K562 (cell line): ENCODE measurements around the gene CTNS. TPM values are rescaled to one million over a fixed set of nuclear protein-coding genes. Genes with fewer than 3 reads are reported as not detected.
A peak's percentile ranks its signal among the peaks of the same experiment; 100 is the strongest.

ENCODE experiments used
- BRF1 ChIP-seq: IDR thresholded peaks from 3 replicates; pipeline ENCODE4 v1.6.1; 2011; ENCODE audit warnings: borderline replicate concordance, mild to moderate bottlenecking; ENCODE audit not compliant: insufficient read length; ENCODE audit errors: extremely low read depth
- CHCHD3 ChIP-seq: fragments of 250-450 bp; sonication (Bioruptor Pico); IDR thresholded peaks from 2 replicates; pipeline ENCODE4 v2.1.2; 2022; ENCODE audit warnings: mild to moderate bottlenecking
- GTF2E2 ChIP-seq: fragments of 200-800 bp; sonication (Bioruptor generic); IDR thresholded peaks from 2 replicates; pipeline ENCODE4 v1.6.1; 2016; ENCODE audit warnings: missing genetic modification characterization, missing compliant biosample characterization
- HDAC6 ChIP-seq: IDR thresholded peaks from 2 replicates; pipeline ENCODE4 v1.6.1; 2012; ENCODE audit warnings: low read depth, mild to moderate bottlenecking, control low read depth, inconsistent platforms, low read length, moderate library complexity
- KAT2B ChIP-seq: IDR thresholded peaks from one replicate; pipeline ENCODE4 v1.6.1; 2012; ENCODE audit warnings: low read depth, mild to moderate bottlenecking, control low read depth, inconsistent platforms, low read length, moderate library complexity
- KAT8 ChIP-seq: fragments of 450-650 bp; IDR thresholded peaks from 2 replicates; pipeline ENCODE4 v1.6.1; 2016; ENCODE audit warnings: low read depth, mild to moderate bottlenecking
- POLR2B ChIP-seq: fragments of 450-650 bp; IDR thresholded peaks from 2 replicates; pipeline ENCODE4 v1.6.1; 2018; ENCODE audit warnings: low read depth; ENCODE audit not compliant: partially characterized antibody
- RHOXF2B ChIP-seq: fragments of 250-450 bp; sonication (Bioruptor Pico); conservative IDR thresholded peaks from 2 replicates; pipeline ENCODE4 v1.5.1; 2021
- SAP30 ChIP-seq: fragments of 200-600 bp; sonication (generic); IDR thresholded peaks from 2 replicates; pipeline ENCODE4 v1.6.1; 2012; ENCODE audit warnings: borderline replicate concordance, low read depth, mild to moderate bottlenecking, moderate library complexity, low read length, control low read depth, inconsistent platforms; ENCODE audit not compliant: insufficient read depth, poor library complexity, severe bottlenecking
- SREBF2 ChIP-seq: sonication (generic); formaldehyde crosslinking; IDR thresholded peaks from 2 replicates; pipeline ENCODE4 v1.4.0; 2020; ENCODE audit warnings: mild to moderate bottlenecking, missing genetic modification reagents
- TAF7 ChIP-seq: fragments of 450-650 bp; IDR thresholded peaks from 2 replicates; pipeline ENCODE4 v1.6.1; 2016; ENCODE audit warnings: missing genetic modification characterization, missing compliant biosample characterization
- TCFL5 ChIP-seq: fragments of 250-450 bp; sonication (Bioruptor Pico); conservative IDR thresholded peaks from 2 replicates; pipeline ENCODE4 v1.6.1; 2021; ENCODE audit warnings: mild to moderate bottlenecking, moderate library complexity, matching md5 sums
- ZNF121 ChIP-seq: sonication (generic); formaldehyde crosslinking; conservative IDR thresholded peaks from 2 replicates; pipeline ENCODE4 v1.8.0; 2022; ENCODE audit warnings: missing genetic modification reagents
- ZNF253 ChIP-seq: fragments of 250-450 bp; sonication (Bioruptor Pico); conservative IDR thresholded peaks from 2 replicates; pipeline ENCODE4 v1.6.1; 2021; ENCODE audit warnings: mild to moderate bottlenecking
- ZNF561 ChIP-seq: fragments of 450-650 bp; formaldehyde crosslinking; conservative IDR thresholded peaks from 2 replicates; pipeline ENCODE4 v1.4.0; 2020; ENCODE audit warnings: mild to moderate bottlenecking, moderate library complexity
- polyA plus RNA-seq, 8 experiments: library from polyadenylated mRNA; depleted of rRNA in 4 of 8; stranded (reverse) in 5 of 8; unstranded in 3 of 8; fragments of >200 nt; fragmentation: Nextera tagmentation in 2 of 8; fragmentation: Illumina TruSeq in 1 of 8; extraction: Ambion mirVana in 2 of 8; extraction: Trizol in 1 of 8; gene quantifications; 2 replicates each; pipeline versions ENCODE4 v1.2.1 to v1.2.3, GENCODE V29; 2011 to 2014; ENCODE audit warnings: inconsistent platforms in 1 of 8, missing spikeins in 1 of 8
- total RNA-seq, 7 experiments: library from RNA; depleted of rRNA in 6 of 7; stranded (reverse); fragments of >200 nt in 6 of 7; fragmentation: Illumina TruSeq in 2 of 7; extraction: Trizol in 2 of 7; gene quantifications; 2 replicates each; pipeline versions ENCODE4 v1.2.1 to v1.2.3, GENCODE V29; 2011 to 2021; ENCODE audit warnings: low replicate concordance in 1 of 7
- TF ChIP-seq, protein P1 (sequence below): IDR thresholded peaks from 3 replicates; pipeline ENCODE4 v1.6.1; 2011; ENCODE audit warnings: borderline replicate concordance, mild to moderate bottlenecking, moderate library complexity; ENCODE audit not compliant: insufficient read length; ENCODE audit errors: extremely low read depth
- TF ChIP-seq, protein P2 (sequence below), 2 experiments: fragments of 200-800 bp in 1 of 2; sonication (Bioruptor generic) in 1 of 2; sonication (generic) in 1 of 2; formaldehyde crosslinking in 1 of 2; IDR thresholded peaks in 1 of 2; conservative IDR thresholded peaks in 1 of 2; 2 replicates each; pipeline versions ENCODE4 v1.5.0 to v1.6.1; 2016 to 2020; ENCODE audit warnings: missing compliant biosample characterization in 1 of 2, missing genetic modification characterization in 1 of 2, missing genetic modification reagents in 1 of 2
- TF ChIP-seq, protein P3 (sequence below): fragments of 450-650 bp; IDR thresholded peaks from 2 replicates; pipeline ENCODE4 v1.6.1; 2014; ENCODE audit warnings: low read depth, mild to moderate bottlenecking, moderate library complexity, borderline replicate concordance
- TF ChIP-seq, protein P4 (sequence below): IDR thresholded peaks from 2 replicates; pipeline ENCODE4 v1.6.1; 2014; ENCODE audit warnings: antibody characterized with exemption

The CTNS gene
- total and polyA plus RNA-seq, 9 of the 15 experiments (the other 6 are each of a cell fraction or from before 2014, with no cell fraction given): 0.66 to 8.4 (median 4.9) TPM

DNA sequence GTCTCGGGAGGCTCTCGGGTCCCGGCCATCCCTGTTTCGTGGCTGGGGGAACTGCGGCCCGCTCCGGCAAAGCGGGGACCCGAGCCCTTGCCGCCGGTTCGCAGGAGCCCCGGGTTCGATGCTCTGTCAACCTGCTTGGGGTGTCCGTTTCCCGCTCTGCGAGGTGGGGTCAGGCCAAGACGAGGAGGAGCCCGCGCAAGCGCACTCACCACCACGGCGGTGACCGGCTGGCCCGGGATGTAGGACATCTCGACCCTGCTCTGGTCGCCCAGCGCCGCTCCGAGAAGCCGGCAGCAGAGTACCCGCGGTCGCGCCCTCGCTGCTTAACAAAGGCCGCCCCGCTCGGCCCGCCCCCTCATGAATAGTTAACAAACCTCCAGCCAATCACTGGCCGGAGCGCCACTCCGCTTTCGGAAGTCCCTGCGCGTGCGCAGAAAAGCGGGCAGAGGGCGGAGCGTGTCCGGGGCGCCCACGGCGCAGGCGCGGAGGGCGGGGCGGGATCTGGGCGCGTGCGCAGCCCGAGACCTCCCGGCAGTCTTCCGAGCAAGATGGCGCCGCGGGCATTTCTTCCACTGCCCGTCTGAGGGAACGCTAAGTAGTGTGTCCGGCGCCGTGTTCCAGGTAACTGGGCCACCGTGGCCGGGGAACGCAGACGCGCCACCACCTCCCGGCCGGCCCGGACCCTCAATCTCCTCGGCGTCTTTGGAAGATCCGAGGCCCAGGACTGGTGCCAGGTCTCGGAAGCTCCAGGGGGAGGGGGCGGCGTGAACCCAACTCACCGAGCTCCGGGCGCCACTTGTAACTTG is 31.9 kb downstream of the CTNS start, which contains the start of the genes EMC6 and TAX1BP3 (continued):
- no peak for TF ChIP-seq ZNF121 (CRISPR knock-in tag)
- TF ChIP-seq SAP30: peak; percentile 49
- no peak for TF ChIP-seq SREBF2 (CRISPR knock-in tag)
- TF ChIP-seq, protein P1, sequence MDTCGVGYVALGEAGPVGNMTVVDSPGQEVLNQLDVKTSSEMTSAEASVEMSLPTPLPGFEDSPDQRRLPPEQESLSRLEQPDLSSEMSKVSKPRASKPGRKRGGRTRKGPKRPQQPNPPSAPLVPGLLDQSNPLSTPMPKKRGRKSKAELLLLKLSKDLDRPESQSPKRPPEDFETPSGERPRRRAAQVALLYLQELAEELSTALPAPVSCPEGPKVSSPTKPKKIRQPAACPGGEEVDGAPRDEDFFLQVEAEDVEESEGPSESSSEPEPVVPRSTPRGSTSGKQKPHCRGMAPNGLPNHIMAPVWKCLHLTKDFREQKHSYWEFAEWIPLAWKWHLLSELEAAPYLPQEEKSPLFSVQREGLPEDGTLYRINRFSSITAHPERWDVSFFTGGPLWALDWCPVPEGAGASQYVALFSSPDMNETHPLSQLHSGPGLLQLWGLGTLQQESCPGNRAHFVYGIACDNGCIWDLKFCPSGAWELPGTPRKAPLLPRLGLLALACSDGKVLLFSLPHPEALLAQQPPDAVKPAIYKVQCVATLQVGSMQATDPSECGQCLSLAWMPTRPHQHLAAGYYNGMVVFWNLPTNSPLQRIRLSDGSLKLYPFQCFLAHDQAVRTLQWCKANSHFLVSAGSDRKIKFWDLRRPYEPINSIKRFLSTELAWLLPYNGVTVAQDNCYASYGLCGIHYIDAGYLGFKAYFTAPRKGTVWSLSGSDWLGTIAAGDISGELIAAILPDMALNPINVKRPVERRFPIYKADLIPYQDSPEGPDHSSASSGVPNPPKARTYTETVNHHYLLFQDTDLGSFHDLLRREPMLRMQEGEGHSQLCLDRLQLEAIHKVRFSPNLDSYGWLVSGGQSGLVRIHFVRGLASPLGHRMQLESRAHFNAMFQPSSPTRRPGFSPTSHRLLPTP: no peak
- no peak for TF ChIP-seq BRF1
- TF ChIP-seq, protein P2, sequence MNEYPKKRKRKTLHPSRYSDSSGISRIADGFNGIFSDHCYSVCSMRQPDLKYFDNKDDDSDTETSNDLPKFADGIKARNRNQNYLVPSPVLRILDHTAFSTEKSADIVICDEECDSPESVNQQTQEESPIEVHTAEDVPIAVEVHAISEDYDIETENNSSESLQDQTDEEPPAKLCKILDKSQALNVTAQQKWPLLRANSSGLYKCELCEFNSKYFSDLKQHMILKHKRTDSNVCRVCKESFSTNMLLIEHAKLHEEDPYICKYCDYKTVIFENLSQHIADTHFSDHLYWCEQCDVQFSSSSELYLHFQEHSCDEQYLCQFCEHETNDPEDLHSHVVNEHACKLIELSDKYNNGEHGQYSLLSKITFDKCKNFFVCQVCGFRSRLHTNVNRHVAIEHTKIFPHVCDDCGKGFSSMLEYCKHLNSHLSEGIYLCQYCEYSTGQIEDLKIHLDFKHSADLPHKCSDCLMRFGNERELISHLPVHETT (CRISPR knock-in tag; conservative IDR thresholded peaks at IDR 0.05 in 1 of 2, IDR thresholded peaks at IDR 0.05 in 1 of 2): no peak
- TF ChIP-seq KAT2B: no peak
- TF ChIP-seq HDAC6: no peak
- no peak for TF ChIP-seq TCFL5 (CRISPR knock-in tag)
- TF ChIP-seq GTF2E2 (tag): peak; percentile 33; the same call in 1 of the 2 replicates
- TF ChIP-seq CHCHD3: no peak
- TF ChIP-seq, protein P3, sequence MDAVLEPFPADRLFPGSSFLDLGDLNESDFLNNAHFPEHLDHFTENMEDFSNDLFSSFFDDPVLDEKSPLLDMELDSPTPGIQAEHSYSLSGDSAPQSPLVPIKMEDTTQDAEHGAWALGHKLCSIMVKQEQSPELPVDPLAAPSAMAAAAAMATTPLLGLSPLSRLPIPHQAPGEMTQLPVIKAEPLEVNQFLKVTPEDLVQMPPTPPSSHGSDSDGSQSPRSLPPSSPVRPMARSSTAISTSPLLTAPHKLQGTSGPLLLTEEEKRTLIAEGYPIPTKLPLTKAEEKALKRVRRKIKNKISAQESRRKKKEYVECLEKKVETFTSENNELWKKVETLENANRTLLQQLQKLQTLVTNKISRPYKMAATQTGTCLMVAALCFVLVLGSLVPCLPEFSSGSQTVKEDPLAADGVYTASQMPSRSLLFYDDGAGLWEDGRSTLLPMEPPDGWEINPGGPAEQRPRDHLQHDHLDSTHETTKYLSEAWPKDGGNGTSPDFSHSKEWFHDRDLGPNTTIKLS: no peak
- TF ChIP-seq, protein P4, sequence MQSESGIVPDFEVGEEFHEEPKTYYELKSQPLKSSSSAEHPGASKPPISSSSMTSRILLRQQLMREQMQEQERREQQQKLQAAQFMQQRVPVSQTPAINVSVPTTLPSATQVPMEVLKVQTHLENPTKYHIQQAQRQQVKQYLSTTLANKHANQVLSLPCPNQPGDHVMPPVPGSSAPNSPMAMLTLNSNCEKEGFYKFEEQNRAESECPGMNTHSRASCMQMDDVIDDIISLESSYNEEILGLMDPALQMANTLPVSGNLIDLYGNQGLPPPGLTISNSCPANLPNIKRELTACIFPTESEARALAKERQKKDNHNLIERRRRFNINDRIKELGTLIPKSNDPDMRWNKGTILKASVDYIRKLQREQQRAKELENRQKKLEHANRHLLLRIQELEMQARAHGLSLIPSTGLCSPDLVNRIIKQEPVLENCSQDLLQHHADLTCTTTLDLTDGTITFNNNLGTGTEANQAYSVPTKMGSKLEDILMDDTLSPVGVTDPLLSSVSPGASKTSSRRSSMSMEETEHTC: no peak
- no peak for TF ChIP-seq ZNF561 (CRISPR knock-in tag)
- no peak for TF ChIP-seq ZNF253 (CRISPR knock-in tag)
- peak; percentile 93 for TF ChIP-seq POLR2B
- TF ChIP-seq RHOXF2B (CRISPR knock-in tag): no peak
- TF ChIP-seq TAF7 (tag): peak; percentile 84
- TF ChIP-seq KAT8: no peak
